Lung (tissue), 16 donors: ENCODE results near the gene LEPROT. TPM values are rescaled to one million over a fixed set of nuclear protein-coding genes. Genes with fewer than 3 reads are reported as not detected.

ENCODE experiments used
- ATAC-seq: fragments of 200-7000 bp; cut with Tn5 transposase; one replicate; pipeline ENCODE4 v1.9.1; 2020; ENCODE audit warnings: moderate number of reproducible peaks; ENCODE audit not compliant: insufficient read depth, low FRiP score
- DNase-seq, 3 donors: peaks; one replicate each; pipeline ENCODE4 v3.0.0-alpha.2; 2013 to 2017
- H3K27ac ChIP-seq, 2 donors: one replicate each; pipeline ENCODE4 v1.5.1; 2013; ENCODE audit warnings: mild to moderate bottlenecking in 2 of 2, moderate library complexity in 2 of 2, control low read depth in 1 of 2, inconsistent platforms in 1 of 2, low read depth in 1 of 2, low read length in 1 of 2
- H3K27me3 ChIP-seq, 3 donors: one replicate each; pipeline ENCODE4 v1.5.1; 2013; ENCODE audit warnings: low read length in 2 of 3; ENCODE audit not compliant: control insufficient read depth in 3 of 3, insufficient read depth in 3 of 3
- H3K36me3 ChIP-seq, 4 donors: one replicate each; pipeline ENCODE4 v1.5.1; 2013; ENCODE audit warnings: low read length in 4 of 4, mild to moderate bottlenecking in 1 of 4, moderate library complexity in 1 of 4; ENCODE audit not compliant: control insufficient read depth in 4 of 4, insufficient read depth in 4 of 4
- H3K4me1 ChIP-seq, 5 donors: one replicate each; pipeline ENCODE4 v1.5.1; 2013; ENCODE audit warnings: low read length in 5 of 5, mild to moderate bottlenecking in 2 of 5, moderate library complexity in 1 of 5; ENCODE audit not compliant: control insufficient read depth in 5 of 5, insufficient read depth in 5 of 5
- H3K4me3 ChIP-seq: one replicate; pipeline ENCODE4 v1.5.1; 2013; ENCODE audit warnings: mild to moderate bottlenecking, control low read depth, moderate library complexity
- H3K9ac ChIP-seq, 2 donors: one replicate each; pipeline ENCODE4 v1.5.1; 2013; ENCODE audit warnings: low read length in 2 of 2, control low read depth in 1 of 2; ENCODE audit not compliant: insufficient read depth in 1 of 2
- H3K9me3 ChIP-seq, 4 donors: one replicate each; pipeline ENCODE4 v1.5.1; 2013; ENCODE audit warnings: low read length in 3 of 4, mild to moderate bottlenecking in 1 of 4, moderate library complexity in 1 of 4; ENCODE audit not compliant: control insufficient read depth in 4 of 4, insufficient read depth in 3 of 4
- WGBS, 2 donors: extraction: QIAGEN DNeasy Blood & Tissue Kit; methylation state at CpG; one replicate each; pipeline ENCODE4 v1.1.7; 2013; 5-methylcytosine and 5-hydroxymethylcytosine counted together
- long read RNA-seq, 5 donors: transcript quantifications; one replicate each; lab custom pipeline, GENCODE V29; 2026
- polyA plus RNA-seq, 2 donors: library from polyadenylated mRNA; stranded (reverse); fragments of 200-250 nt; gene quantifications; one replicate each; pipeline ENCODE4 v1.2.1, GENCODE V29; 2013
- total RNA-seq, 2 donors: library from RNA; depleted of rRNA in 1 of 2; stranded (reverse); fragments of >200 nt in 1 of 2; gene quantifications; one replicate each; pipeline ENCODE4 v1.2.1, GENCODE V29; 2014 to 2021
- TF ChIP-seq, protein P1 (sequence below): IDR thresholded peaks from 2 replicates; pipeline ENCODE4 v1.5.1; 2012; ENCODE audit warnings: mild to moderate bottlenecking; ENCODE audit errors: control extremely low read depth, extremely low read depth
- donor health status: control.
- donor health status: control.
- donor health status: Bipolar disorder and iron deficiency.
- donor health status: healthy.
- donor health status: DM: yes; HTN: yes; CAD: no.

Gene LEPROT, protein sequence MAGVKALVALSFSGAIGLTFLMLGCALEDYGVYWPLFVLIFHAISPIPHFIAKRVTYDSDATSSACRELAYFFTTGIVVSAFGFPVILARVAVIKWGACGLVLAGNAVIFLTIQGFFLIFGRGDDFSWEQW
- total RNA-seq, result 10 to 100 TPM; 84.4 to 88.6 TPM
- 10 to 100 TPM; 43.0 to 52.5 TPM for polyA plus RNA-seq
- long read RNA-seq, donor 1, full-length matches to known transcripts, result 61 of 84 reads
- long read RNA-seq, donor 1, partial matches to known transcripts, result 23 of 84 reads
- long read RNA-seq, donor 1, other reads (novel, unspliced or antisense), result 0 of 84 reads
- long read RNA-seq, donor 2, full-length matches to known transcripts, result 19 of 50 reads
- long read RNA-seq, donor 2, partial matches to known transcripts, result 31 of 50 reads
- long read RNA-seq, donor 2, other reads (novel, unspliced or antisense), result 0 of 50 reads
- long read RNA-seq, donor 3, full-length matches to known transcripts, result 32 of 46 reads
- long read RNA-seq, donor 3, partial matches to known transcripts, result 14 of 46 reads
- long read RNA-seq, donor 3, other reads (novel, unspliced or antisense), result 0 of 46 reads
- long read RNA-seq, donor 4, full-length matches to known transcripts, result 18 of 26 reads
- long read RNA-seq, donor 4, partial matches to known transcripts, result 8 of 26 reads
- long read RNA-seq, donor 4, other reads (novel, unspliced or antisense), result 0 of 26 reads
- long read RNA-seq, donor 5, full-length matches to known transcripts, result 67 of 102 reads
- long read RNA-seq, donor 5, partial matches to known transcripts, result 35 of 102 reads
- long read RNA-seq, donor 5, other reads (novel, unspliced or antisense), result 0 of 102 reads

DNA sequence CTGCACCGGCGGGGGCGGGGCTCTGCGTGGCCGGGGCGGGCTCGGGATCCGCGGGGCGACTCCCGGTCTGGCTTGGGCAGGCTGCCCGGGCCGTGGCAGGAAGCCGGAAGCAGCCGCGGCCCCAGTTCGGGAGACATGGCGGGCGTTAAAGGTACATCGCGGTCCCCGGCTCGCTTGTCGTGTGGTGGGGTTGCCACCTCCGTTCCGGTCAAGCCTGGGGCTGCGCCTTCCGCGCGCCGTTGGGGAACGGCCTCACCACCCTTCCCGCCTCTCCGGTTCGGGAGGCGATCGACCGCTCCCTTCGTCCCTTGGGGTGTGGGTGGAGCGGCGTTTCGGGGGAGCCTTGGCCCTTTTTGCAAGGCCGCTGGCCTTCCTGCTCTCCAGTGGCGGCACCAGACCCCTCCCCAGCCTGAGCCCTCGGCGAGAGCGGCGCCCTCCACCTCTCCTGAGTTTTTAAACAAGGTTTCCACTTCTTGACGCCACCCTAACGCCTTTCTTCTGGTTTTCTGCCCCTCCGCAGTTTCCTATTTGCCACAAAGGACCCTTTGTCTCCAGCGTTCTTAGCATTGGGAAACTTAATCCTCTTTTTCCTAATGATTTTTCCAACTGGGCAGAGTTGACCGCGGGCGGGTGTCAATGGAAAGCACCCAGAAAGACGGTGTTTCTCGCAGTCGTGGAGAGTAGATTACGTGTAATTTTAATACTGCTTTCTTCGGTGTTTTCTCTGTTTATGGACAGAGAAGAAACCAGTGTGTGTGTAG lies at the start of gene LEPROT, which contains the start of gene LEPR:
TSS of gene LEPROT (plus strand) at position 79 of the 761 bp plus-strand sequence. CDS start at position 136, 57 bp downstream.
TSS of gene LEPR (plus strand) at position 79 of the 761 bp plus-strand sequence. CDS start 144,898 bp downstream, outside the sequence.
- Histone ChIP-seq H3K4me3 (peak within 1 kb of the TSS; percentile 81), H3K27me3 (no peaks in the 10 kb centered on the region), H3K36me3 (peaks cover 4 to 8% (median 7%) of the 10 kb centered on the region in 4 donors), H3K9me3 (no peaks in the 10 kb centered on the region), H3K9ac (peak within 1 kb of the TSS; percentile 87 to 94), H3K27ac (peak within 1 kb of the TSS; percentile 98), H3K4me1 (peaks cover 8 to 24% (median 11%) of the 10 kb centered on the region in 5 donors)
- ATAC-seq, result no peak
- 1% methylated on average over 38 to 60 of the region's 60 CpGs for WGBS, 2 donors
- peak in 1 of 3 donors; percentile 80 for DNase-seq
- TF ChIP-seq, protein P1, sequence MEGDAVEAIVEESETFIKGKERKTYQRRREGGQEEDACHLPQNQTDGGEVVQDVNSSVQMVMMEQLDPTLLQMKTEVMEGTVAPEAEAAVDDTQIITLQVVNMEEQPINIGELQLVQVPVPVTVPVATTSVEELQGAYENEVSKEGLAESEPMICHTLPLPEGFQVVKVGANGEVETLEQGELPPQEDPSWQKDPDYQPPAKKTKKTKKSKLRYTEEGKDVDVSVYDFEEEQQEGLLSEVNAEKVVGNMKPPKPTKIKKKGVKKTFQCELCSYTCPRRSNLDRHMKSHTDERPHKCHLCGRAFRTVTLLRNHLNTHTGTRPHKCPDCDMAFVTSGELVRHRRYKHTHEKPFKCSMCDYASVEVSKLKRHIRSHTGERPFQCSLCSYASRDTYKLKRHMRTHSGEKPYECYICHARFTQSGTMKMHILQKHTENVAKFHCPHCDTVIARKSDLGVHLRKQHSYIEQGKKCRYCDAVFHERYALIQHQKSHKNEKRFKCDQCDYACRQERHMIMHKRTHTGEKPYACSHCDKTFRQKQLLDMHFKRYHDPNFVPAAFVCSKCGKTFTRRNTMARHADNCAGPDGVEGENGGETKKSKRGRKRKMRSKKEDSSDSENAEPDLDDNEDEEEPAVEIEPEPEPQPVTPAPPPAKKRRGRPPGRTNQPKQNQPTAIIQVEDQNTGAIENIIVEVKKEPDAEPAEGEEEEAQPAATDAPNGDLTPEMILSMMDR, result no peak

- WGBS, 2 donors, result 89 to 95% methylated on average over 3 of the region's 3 CpGs
- TF ChIP-seq, protein P1, result no peak
- DNase-seq, result no peak
- H3K9ac ChIP-seq, result no peak overlapping the region
- H3K36me3 ChIP-seq, result no peaks in the 10 kb centered on the region
- H3K9me3 ChIP-seq, result no peaks in the 10 kb centered on the region
- no peak overlapping the region for H3K4me3 ChIP-seq
- no peaks in the 10 kb centered on the region for H3K4me1 ChIP-seq
- ATAC-seq, result no peak
- H3K27ac ChIP-seq, result no peak overlapping the region
- no peaks in the 10 kb centered on the region for H3K27me3 ChIP-seq
Observed at GRCh38 chr1:65371544-65371943, 48.9 kb upstream of the LEPROT start.

DNA sequence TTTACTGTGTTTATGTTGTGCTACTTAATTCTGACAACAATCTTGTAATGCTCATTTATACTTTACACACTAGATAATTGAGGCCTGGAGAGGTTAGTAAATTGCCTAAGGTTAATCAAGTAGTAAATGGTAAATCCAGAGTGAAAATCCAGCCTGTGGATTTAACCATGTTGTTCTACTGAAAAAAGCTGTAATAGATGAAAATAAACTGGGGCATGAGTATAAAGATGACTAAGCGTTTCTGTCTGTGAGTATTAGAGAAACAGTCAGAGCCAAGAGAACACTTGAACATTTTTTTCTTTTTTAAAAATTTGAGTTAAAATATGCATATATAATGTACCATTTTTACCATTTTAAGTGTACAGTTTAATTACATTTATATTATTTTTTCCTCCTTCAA lies 47.9 kb upstream of the LEPROT start:
- 46 to 57% methylated on average over 1 of the region's 1 CpG for WGBS, 2 donors
- DNase-seq, result no peak
- Histone ChIP-seq H3K27ac (no peak overlapping the region), H3K27me3 (no peaks in the 10 kb centered on the region), H3K36me3 (no peaks in the 10 kb centered on the region), H3K9me3 (no peaks in the 10 kb centered on the region), H3K4me3 (no peak overlapping the region), H3K4me1 (no peaks in the 10 kb centered on the region), H3K9ac (no peak overlapping the region)
- no peak for ATAC-seq
- TF ChIP-seq, protein P1, result no peak
